NCI-H2196 (cell line): ENCODE results near the gene LCN1.
"Not testable (repeated sequence)": the region's sequence is repeated elsewhere in the genome, so short reads cannot be mapped to it uniquely, and the experiment has no call there.

ENCODE experiments used
- DNase-seq: peaks from one replicate; lab custom pipeline; 2025; ENCODE audit not compliant: unreplicated experiment; lab: John Stamatoyannopoulos, UW

LCN1 gene

GRCh38 chr9:135545646-135546176, 24.5 kb downstream of the LCN1 start, which contains the start of gene OBP2A:
TSS of gene OBP2A (plus strand) at chr9:135546126. CDS start at chr9:135546181, 55 bp downstream.
- DNase-seq, result not testable (repeated sequence)

- not testable (repeated sequence) for DNase-seq
Measured at GRCh38 chr9:135546792-135547617, 25.8 kb downstream of the LCN1 start.

DNA sequence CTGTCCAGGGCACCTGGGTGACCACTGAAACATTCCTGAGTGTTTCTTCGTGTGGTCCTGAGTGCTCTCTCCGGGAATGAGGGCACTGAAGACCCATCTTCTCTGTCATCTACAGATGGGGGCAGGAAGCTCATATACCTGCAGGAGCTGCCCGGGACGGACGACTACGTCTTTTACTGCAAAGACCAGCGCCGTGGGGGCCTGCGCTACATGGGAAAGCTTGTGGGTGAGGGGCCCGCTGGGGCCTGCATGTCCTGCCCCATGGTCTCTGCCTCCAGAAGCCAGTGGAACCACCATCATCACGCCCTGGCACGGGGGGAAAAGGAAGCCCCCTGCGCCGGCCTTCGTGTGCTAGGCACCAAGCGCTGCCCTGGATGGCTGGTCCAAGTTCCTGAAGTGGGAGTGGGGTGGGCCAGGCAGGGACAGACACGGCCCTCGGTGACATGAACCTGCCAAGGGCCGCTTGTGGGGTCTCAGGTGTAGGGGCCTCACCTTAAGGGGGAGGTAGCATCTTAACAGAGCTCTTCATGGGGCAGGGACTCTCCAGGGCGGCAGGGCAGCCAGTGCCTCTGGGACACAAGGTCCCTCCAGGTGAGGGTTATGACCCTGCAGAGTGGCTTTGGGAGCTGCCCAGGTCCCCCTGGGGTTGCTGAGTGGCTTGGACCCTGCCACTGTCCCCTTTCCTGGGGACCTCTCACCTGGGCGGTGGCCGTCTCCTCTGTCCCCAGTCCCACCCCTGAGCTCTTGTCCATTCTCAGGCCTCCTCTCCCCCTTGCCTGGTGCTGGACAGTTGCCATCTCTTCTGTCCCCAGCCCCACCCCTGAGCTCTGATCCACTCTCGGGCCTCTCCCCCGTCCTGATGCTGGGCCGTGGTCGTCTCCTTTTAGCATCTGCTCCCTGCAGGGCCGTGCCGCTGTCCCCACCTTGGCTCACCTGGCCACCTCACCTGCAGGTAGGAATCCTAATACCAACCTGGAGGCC, 26.8 kb downstream of the LCN1 start:
- no peak for DNase-seq

DNA sequence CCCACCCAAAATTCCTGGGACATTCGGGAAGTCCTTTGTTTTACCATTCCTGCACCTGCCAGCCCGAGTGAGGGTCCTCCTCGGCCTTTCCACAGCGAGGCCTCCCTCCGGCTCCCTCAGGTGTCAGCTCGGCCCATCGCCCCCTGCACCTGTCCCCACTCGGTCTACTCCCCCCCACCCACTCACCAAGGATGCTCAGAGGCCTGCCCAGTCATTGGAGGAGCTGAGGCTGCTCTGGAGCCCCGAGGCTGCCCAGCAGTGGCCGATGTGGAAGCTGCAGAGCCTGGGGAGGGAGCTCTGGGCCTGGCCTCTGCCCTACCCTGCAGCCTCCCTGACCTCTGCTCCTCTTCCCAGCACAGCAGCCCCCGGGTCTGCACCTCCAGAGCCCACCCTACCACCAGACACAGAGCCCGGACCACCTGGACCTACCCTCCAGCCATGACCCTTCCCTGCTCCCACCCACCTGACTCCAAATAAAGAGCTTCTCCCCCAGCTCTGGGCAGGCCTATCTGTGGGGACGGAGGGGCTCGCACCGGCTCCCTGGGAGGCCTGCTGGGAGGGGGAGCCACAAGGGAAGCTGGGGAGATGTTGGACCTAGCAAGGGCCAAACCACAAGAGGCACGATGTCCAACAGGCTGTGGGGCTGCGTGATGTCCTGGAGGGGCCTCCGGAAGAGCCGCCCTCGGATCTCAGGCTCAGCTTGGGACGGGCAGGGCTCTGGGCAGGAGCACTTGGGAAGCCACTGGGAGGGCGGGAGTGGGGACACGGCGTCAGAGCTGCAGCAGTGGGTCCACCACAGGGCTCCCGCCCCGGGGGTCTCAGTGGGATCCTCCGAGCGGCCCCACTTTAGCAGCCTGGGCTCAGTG, 28.5 kb downstream of the LCN1 start:
- not testable (repeated sequence) for DNase-seq

- DNase-seq, result no peak
Measured at GRCh38 chr9:135550344-135550918, 29.2 kb downstream of the LCN1 start.

DNA sequence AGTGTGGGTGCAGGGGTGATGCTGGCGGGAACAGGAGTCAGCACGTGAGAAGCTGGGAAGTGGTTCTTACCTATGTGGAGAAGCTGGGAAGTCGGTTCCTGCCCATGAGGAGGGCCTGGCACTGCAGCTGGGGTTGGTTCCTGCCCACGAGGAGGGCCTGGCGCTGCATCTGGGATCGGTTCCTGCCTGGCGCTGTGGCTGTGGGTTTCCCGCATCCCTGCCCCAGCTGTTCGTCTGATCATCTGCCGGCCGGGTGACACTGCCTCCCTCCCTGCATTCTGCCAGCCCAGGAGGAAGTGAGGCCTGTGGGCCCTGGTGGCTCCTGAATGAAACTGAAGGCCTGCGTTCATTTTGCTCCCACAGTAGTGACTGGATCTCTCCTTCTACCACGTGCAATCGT, 29.8 kb downstream of the LCN1 start:
- DNase-seq, result no peak

DNA sequence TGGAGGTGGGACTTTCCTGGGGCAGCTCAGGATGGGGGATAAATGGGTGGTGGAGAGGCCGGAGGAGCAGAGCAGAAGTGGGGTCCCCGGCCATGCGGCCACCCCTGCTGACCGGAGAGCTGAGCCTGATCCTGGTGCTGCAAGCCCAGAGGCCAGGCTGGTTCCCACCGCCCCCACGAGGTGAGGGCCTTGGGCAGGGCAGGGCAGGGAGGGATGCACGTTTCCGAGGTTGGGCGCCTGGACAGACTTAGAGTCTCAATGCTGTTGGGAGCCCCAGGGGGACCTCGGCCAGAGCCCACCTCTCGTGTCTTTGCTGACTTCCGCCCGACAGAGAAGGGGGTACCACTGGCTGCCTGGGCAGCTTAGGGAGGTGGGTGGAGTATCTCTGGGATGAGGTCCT, 30.2 kb downstream of the LCN1 start:
- no peak for DNase-seq

DNA sequence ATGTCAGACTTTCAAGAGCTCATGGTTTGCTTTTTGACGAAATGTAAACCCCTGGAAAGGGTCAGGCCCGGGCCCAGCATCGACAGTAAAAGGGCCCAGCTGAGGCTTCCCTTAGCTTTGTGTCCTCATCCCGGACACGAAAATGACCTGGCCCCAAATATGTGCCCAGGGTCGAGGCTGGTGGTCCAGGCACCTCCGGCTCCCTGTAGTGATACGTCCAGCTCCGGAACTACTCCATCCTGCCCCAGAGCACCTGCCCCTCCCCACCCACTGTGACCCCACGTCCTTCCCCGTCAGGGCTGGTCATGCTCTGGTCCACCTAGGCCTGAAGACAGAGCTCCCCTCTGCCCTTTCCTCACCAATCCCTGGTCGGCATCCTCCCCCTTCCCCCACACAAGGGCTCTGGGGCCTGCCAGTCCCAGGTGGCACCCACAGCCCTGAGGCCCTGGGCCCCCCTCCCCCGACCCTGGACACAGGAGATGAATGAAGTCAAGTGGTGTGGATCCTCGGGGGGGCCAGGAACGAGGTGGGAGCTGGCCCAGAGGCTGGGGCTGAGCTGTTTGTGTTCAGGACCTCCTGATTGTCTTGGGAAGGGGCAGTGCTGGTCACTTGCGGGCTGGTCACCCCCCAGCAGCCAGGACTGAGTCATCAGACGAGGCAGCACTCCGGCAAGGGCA, 30.9 kb downstream of the LCN1 start:
- no peak for DNase-seq

DNA sequence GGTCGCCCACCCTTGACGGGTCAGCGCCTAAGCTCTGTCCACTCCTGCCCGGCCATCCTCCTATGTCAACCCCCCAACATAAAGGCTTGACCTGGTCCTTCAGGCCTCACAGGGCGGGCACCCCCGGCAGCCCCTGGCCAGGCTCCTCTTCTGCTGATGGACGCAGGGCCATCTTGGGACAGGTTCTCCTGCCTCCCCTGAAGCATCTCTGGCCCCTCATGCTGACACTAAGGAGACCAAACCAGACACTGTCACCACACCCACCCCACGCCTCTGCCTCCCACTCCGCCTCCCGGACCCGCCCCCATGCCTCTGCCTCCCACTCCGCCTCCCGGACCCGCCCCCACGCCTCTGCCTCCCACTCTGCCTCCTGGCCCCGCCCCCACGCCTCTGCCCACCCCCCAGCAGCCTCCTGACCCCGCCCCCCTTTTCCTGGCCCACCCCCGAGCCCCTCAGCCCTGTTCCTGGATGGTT, 31.5 kb downstream of the LCN1 start:
- no peak for DNase-seq

DNA sequence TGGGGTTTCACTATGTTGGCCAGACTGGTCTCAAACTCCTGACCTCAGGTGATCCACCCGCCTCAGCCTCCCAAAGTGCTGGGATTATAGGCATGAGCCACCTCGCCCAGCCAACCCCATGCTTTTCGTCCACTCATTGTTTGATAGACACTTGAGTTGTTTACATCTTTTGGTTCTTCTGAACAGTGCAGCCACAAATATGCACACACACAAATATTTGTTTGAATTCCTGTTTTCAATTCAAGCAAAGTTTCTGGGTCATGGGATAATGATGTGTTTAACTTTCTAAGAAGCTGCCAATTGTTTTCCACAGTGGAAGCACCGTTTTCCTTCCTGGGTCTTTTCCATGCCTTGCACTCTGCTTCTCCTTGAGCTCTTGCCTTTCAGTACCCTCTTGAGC, 33.5 kb downstream of the LCN1 start:
- no peak for DNase-seq

DNA sequence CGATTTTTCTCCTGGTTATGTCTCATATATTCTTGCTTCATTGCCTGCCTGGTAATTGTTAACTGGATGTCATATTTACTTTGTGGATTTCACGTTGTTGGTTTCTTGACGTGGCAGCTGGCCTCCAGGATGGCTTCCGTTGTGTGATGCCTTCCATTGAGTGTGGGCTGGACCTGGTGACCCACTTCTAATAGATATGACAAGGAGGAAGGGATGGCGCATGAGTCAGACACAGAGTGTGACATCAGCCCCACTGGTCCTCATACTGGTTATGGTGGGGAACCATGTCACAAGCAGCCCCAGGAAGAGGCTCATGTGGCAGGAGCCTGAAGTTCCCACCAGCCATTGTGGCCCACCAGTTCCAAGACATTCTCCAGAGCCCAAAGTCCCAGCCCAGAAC, 34.0 kb downstream of the LCN1 start:
- no peak for DNase-seq

DNA sequence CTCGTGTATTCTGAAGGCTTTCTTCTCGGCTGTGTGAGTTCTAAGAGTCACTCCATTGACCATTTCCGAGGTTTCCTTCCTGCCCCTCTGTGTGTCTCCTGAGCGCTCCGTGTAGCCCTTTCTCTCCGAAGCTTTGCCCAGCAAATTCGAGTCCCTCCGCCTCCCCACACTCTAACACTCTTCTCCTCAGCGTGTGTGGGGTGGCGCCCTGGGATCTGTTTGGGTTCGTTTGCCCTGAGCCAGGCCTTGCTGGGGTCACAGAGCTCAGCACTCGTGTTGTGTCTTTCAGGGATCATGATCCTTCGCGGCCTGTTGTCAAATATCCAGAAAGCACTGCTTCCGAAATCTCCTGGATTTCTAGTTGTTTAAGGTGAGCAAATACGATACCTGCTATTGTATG, 34.7 kb downstream of the LCN1 start:
- no peak for DNase-seq

DNA sequence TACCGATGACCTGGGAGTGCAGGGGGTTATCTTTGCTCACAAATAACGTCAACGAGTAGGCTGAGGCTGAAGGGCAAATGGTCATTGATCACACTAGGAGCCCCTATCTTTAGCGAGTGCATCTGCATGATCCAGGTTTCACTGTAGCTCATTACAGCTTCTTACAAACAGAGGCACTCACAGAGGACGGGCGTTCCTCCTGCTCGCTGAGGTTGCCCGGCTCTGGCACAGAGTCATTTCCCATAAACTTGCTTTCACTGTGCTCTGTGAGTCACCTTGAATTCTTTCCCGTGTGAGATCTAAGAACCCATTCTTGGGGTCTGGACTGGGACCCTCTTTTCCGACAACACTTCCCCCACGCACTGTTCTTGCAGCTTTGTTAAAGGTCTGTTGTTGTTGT, 38.4 kb downstream of the LCN1 start:
- no peak for DNase-seq

GRCh38 chr9:135561391-135562234, 40.4 kb downstream of the LCN1 start, which contains the start of gene PAEP:
TSS of gene PAEP (plus strand) at chr9:135561756.
- no peak for DNase-seq

DNA sequence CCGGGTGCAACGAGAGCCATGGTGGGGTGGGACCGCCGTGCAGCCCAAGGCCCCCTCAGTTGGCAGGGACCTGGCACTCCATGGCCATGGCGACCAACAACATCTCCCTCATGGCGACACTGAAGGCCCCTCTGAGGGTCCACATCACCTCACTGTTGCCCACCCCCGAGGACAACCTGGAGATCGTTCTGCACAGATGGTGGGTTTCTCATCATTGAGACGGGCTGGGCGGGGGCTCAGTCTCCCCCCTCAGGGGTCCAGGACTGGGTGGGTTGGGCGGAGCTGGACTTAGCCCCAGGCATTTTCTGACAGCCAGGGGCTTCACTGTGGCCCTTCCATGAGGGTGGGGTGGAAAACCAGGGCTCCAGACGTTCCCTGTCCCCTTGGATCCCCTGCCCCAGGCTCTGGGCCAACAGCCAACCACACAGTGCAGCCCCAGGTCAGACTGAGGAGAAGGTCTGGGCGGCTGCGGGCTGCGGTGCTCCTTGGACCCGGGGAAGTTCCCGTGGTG, 41.0 kb downstream of the LCN1 start:
- no peak for DNase-seq

DNA sequence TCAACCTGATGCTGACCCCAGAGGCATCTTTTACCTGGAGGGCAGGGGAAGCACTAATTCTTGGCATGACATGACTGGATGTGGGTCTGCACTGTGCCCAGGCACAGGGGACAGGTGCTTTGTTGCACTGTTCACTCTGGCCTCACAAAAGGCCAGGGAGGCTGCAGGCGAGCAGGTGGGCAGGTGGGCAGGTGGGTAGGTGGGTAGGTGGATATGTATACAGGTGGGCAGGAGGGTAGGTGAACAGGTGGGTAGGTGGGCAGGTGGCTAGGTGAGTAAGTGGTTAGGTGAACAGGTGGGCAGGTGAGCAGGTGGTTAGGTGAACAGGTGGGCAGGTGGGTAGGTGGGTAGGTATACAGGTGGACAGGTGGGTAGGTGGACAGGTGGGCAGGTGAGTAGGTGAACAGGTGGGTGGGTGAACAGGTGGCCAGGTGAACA, 41.8 kb downstream of the LCN1 start:
- DNase-seq, result no peak

DNA sequence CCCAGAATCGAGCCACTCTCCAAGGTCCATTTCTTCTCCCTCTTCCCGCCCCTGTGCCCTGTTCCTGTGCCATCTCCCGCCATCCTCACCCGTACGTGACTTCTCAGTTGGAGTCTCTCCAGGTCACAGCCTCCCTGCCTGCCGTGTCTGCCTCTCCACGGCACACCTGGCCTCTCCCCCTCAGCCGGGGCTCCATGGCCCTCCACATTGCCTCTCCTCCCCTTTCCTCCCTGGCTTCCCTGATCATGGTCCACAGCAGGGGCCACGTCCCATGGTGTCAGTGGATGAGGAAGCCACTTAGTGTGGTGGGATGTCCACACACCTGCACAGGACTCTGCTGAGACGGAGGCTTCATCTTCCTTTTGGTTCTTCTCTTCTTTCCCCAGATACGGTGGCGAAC, 42.6 kb downstream of the LCN1 start:
- no peak for DNase-seq

- no peak for DNase-seq
Measured at GRCh38 chr9:135565141-135565628, 43.9 kb downstream of the LCN1 start.
